DND-41 (cell line): ENCODE data around the gene TMBIM4.

Experiments used
- CTCF ChIP-seq: IDR thresholded peaks from 2 replicates; pipeline ENCODE4 v1.5.1; 2012; ENCODE audit warnings: borderline replicate concordance, low read length, moderate library complexity, mild to moderate bottlenecking; ENCODE audit not compliant: poor library complexity, severe bottlenecking; ENCODE audit errors: extremely low read depth
- EZH2 ChIP-seq: IDR thresholded peaks from 3 replicates; pipeline ENCODE4 v1.6.1; 2012; ENCODE audit warnings: borderline replicate concordance, low read depth, mild to moderate bottlenecking, moderate library complexity, low read length, inconsistent platforms; ENCODE audit not compliant: severe bottlenecking

- TF ChIP-seq CTCF (no peak), EZH2 (no peak)
Measured at GRCh38 chr12:66108386-66108785, 61.4 kb downstream of the TMBIM4 start.
